ENCODE measurements around the gene PPP6R3. TPM values are rescaled to one million over a fixed set of nuclear protein-coding genes. Genes with fewer than 3 reads are reported as not detected.

Gene PPP6R3
- polyA plus RNA-seq, 1 of the 3 experiments (the other 2 are of a cell fraction) = 28.1 TPM

- TF ChIP-seq USF1 (IDR thresholded peaks at IDR 0.05; ENCODE audit: borderline replicate concordance, low read depth) = no peak
Observed at GRCh38 chr11:68663482-68664010, 203.0 kb downstream of the PPP6R3 start (continued).

GRCh38 chr11:68664141-68664540, 203.6 kb downstream of the PPP6R3 start:
- H3K4me2 ChIP-seq = no peak overlapping the region
- H3K9me2 ChIP-seq = no peaks in the 10 kb centered on the region
- no peak overlapping the region for H3K4me3 ChIP-seq (ENCODE audit: low read depth in 2 of 2, low read length in 1 of 2)
- no peak overlapping the region; a peak in 1 of 4 replicates for H3K27ac ChIP-seq (ENCODE audit: low read depth in 2 of 2, low read length in 1 of 2)
- CTCF ChIA-PET = interaction anchor here (1.2 kb wide), 1 partner anchor 226 kb away, joined by 3 read pairs; no protein-coding TSS in a partner anchor
- H4K20me1 ChIP-seq (ENCODE audit: insufficient read depth) = no peaks in the 10 kb centered on the region
- no peaks in the 10 kb centered on the region for H3K79me2 ChIP-seq (ENCODE audit: insufficient read depth)
- H3K9me3 ChIP-seq = no peaks in the 10 kb centered on the region
- 79% methylated on average over 9 of the region's 9 CpGs for WGBS (ENCODE audit: low lambda C conversion rate)
- peaks cover 9% of the 10 kb centered on the region; the same call in 1 of the 2 replicates for H3K27me3 ChIP-seq (ENCODE audit: insufficient read depth)
- no peak for DNase-seq
- no peak for TF ChIP-seq TEAD4 (IDR thresholded peaks at IDR 0.05; ENCODE audit: borderline replicate concordance, insufficient read depth)
- TF ChIP-seq NRF1 (IDR thresholded peaks at IDR 0.05; ENCODE audit: low read depth, low read length) = no peak
- no peak for TF ChIP-seq POLR2AphosphoS5 (IDR thresholded peaks at IDR 0.05; ENCODE audit: low read depth, low read length)
- H3K9ac ChIP-seq = no peak overlapping the region
- H3K36me3 ChIP-seq (replicated peaks in 1 of 2; ENCODE audit: control insufficient read depth in 1 of 2, insufficient read depth in 2 of 2, low read length in 1 of 2) = no peaks in the 10 kb centered on the region
- peaks cover 5 to 58% of the 10 kb centered on the region in 2 experiments; a peak in 3 of 4 replicates for H3K4me1 ChIP-seq (ENCODE audit: control insufficient read depth in 1 of 2, insufficient read depth in 2 of 2, low read depth in 1 of 2, low read length in 1 of 2)
- no peak overlapping the region for H2AFZ ChIP-seq (ENCODE audit: low read depth)
- POLR2A ChIA-PET = no interaction called here
- peaks cover 5% of the 10 kb centered on the region for H3F3A ChIP-seq (replicated peaks; ENCODE audit: insufficient read depth)

GRCh38 chr11:68664906-68665305, 204.4 kb downstream of the PPP6R3 start:
- TF ChIP-seq ZBTB33 (IDR thresholded peaks at IDR 0.05; ENCODE audit: borderline replicate concordance, low read depth) (no peak), GABPA (IDR thresholded peaks at IDR 0.05; ENCODE audit: low read depth) (no peak), EP300 (IDR thresholded peaks at IDR 0.05; ENCODE audit: borderline replicate concordance in 1 of 2, low read depth in 1 of 2, low read length in 1 of 2) (no peak), RAD21 (IDR thresholded peaks at IDR 0.05; ENCODE audit: low read length) (no peak), RCOR1 (IDR thresholded peaks at IDR 0.05; ENCODE audit: low read length) (no peak), NFIC (IDR thresholded peaks at IDR 0.05; ENCODE audit: borderline replicate concordance) (no peak), POLR2AphosphoS5 (IDR thresholded peaks at IDR 0.05; ENCODE audit: low read depth, low read length) (no peak), YY1 (IDR thresholded peaks at IDR 0.05; ENCODE audit: low read depth) (no peak), TCF12 (IDR thresholded peaks at IDR 0.05) (no peak), IRF3 (IDR thresholded peaks at IDR 0.05; ENCODE audit: low read depth, low read length) (no peak), SMC3 (IDR thresholded peaks at IDR 0.05; ENCODE audit: low read depth, low read length) (no peak), JUND (IDR thresholded peaks at IDR 0.05) (no peak), MAX (IDR thresholded peaks at IDR 0.05; ENCODE audit: low read depth) (no peak)
- no peaks in the 10 kb centered on the region for H3K36me3 ChIP-seq (replicated peaks in 1 of 2; ENCODE audit: control insufficient read depth in 1 of 2, insufficient read depth in 2 of 2, low read length in 1 of 2)
- CTCF ChIA-PET = interaction anchor here (0.5 to 1.2 kb wide), 2 partner anchors 52 to 225 kb away, joined by 3 read pairs; no protein-coding TSS in a partner anchor
- H3K9ac ChIP-seq = no peak overlapping the region
- H3K27ac ChIP-seq (ENCODE audit: low read depth in 2 of 2, low read length in 1 of 2) = no peak overlapping the region; a peak in 1 of 4 replicates
- H3K4me2 ChIP-seq = no peak overlapping the region
- H3K9me2 ChIP-seq = no peaks in the 10 kb centered on the region
- no peaks in the 10 kb centered on the region for H4K20me1 ChIP-seq (ENCODE audit: insufficient read depth)
- no peaks in the 10 kb centered on the region for H3F3A ChIP-seq (replicated peaks; ENCODE audit: insufficient read depth)
- no peaks in the 10 kb centered on the region for H3K9me3 ChIP-seq
- peaks cover 0 to 50% of the 10 kb centered on the region in 2 experiments; a peak in 2 of 4 replicates for H3K4me1 ChIP-seq (ENCODE audit: control insufficient read depth in 1 of 2, insufficient read depth in 2 of 2, low read depth in 1 of 2, low read length in 1 of 2)
- H3K4me3 ChIP-seq (ENCODE audit: low read depth in 2 of 2, low read length in 1 of 2) = no peak overlapping the region
- 81% methylated on average over 7 of the region's 7 CpGs for WGBS (ENCODE audit: low lambda C conversion rate)
- DNase-seq = no peak
- no peak overlapping the region for H2AFZ ChIP-seq (ENCODE audit: low read depth)
- peaks cover 9% of the 10 kb centered on the region; the same call in 1 of the 2 replicates for H3K27me3 ChIP-seq (ENCODE audit: insufficient read depth)
- POLR2A ChIA-PET = no interaction called here
- H3K79me2 ChIP-seq (ENCODE audit: insufficient read depth) = no peaks in the 10 kb centered on the region

Data from SK-N-SH (cell line).